Fibroblast of the aortic adventitia (primary cell): ENCODE results near the gene RLF. TPM values are rescaled to one million over a fixed set of nuclear protein-coding genes. Genes with fewer than 3 reads are reported as not detected.

ENCODE experiments used
- DNase-seq: peaks from one replicate; pipeline ENCODE4 v3.0.0-alpha.2; 2010; ENCODE audit warnings: low read depth
- H3K4me3 ChIP-seq: 2 replicates; pipeline ENCODE4 v1.5.1; 2011; ENCODE audit warnings: low read depth, mild to moderate bottlenecking, control low read depth, low read length, moderate library complexity
- total RNA-seq: library from RNA; depleted of rRNA; stranded (reverse); fragments of >200 nt; gene quantifications from 2 replicates; pipeline ENCODE4 v1.2.3, GENCODE V29; 2012; ENCODE audit warnings: low replicate concordance
- TF ChIP-seq, protein P1 (sequence below): IDR thresholded peaks from 2 replicates; pipeline ENCODE4 v1.5.1; 2011; ENCODE audit warnings: mild to moderate bottlenecking, low read length, control low read depth, inconsistent platforms; ENCODE audit not compliant: insufficient read depth

The RLF gene
- total RNA-seq, 1 donor = 21.9 TPM

DNA sequence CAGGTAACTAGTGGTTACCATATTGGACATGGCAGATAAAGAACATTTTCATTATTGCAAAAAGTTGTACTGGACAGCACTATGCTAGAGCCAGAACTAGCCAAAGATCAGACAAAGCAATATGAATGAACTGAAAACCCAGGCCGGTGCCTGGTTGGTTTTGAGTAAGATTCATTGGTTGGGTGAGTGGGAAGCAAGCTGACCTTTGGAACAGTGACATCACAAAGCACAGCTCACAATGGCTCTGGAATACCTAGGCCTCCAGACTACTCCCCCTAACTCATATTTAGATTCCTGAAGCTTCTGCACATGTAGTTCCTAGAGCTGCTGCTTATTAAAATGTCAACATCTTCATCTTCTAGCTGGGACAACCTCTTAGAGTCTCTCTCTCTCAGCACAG is 86.5 kb downstream of the RLF start, which contains the start of gene TMCO2:
Gene TMCO2, plus strand, starts transcription at position 283 of the 400 bp plus-strand sequence. Its CDS starts 57 bp downstream, at position 340.
- DNase-seq = no peak
- H3K4me3 ChIP-seq = no peak within 1 kb of the TSS
- TF ChIP-seq, protein P1, sequence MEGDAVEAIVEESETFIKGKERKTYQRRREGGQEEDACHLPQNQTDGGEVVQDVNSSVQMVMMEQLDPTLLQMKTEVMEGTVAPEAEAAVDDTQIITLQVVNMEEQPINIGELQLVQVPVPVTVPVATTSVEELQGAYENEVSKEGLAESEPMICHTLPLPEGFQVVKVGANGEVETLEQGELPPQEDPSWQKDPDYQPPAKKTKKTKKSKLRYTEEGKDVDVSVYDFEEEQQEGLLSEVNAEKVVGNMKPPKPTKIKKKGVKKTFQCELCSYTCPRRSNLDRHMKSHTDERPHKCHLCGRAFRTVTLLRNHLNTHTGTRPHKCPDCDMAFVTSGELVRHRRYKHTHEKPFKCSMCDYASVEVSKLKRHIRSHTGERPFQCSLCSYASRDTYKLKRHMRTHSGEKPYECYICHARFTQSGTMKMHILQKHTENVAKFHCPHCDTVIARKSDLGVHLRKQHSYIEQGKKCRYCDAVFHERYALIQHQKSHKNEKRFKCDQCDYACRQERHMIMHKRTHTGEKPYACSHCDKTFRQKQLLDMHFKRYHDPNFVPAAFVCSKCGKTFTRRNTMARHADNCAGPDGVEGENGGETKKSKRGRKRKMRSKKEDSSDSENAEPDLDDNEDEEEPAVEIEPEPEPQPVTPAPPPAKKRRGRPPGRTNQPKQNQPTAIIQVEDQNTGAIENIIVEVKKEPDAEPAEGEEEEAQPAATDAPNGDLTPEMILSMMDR = no peak

DNA sequence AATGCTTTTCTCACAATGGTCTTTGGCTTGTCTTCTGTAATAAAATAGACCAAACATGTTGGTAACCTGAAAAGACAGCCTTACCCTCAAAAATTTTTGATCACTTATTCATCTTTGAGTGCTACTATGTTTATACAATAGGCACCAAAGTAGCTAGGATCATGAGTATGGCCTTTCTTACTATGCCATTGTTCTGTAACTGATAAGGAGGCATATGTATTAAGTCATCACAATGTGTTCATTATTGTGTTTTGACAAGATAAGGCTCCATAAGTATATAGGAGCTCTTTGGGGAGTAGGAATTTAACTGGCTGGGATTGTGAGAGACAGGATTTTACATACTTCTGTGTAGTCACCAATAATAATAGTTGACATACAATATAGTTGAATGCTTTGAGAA is 87.2 kb downstream of the RLF start:
- no peak overlapping the region for H3K4me3 ChIP-seq
- peak; percentile 70 for DNase-seq
- TF ChIP-seq, protein P1 = no peak

DNA sequence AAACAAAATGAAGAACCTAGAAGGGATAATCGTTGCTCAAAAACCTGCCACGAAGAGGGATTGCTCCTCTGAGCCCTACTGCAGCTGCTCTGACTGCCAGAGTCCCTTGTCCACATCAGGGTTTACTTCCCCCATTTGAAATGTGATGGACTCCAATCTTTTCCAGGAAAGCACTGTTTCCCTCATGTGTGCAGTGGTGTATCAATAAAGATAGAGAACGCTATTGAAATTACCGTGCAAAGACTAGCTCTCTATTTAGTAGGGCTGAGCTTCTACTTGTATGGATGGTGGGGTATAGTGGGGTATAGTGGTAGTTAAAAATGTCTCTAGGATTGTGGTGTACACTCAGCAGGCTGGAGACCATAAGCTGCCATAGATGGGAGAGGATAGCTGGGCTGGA is 90.3 kb downstream of the RLF start:
- no peak for DNase-seq
- TF ChIP-seq, protein P1 = no peak
- H3K4me3 ChIP-seq = no peak overlapping the region

DNA sequence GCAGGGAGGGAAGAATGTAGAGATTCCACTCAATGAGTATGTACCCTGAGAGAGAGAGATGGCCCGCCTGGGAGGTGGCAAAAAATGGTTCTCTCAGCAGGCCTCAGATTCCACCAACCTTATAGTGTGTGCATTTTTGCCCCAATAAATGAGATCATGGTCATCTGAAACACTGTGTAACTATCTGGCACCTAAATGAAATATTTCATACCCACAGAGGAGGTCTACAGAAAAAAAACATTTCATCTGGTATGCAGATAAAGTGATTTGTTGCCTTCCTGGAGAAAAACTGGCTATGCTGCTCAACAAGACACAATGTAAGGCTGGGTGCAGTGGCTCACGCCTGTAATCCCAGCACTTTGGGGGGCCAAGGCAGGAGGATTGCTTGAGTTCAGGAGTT is 91.4 kb downstream of the RLF start:
- peak; percentile 43 for DNase-seq
- H3K4me3 ChIP-seq = no peak overlapping the region

DNA sequence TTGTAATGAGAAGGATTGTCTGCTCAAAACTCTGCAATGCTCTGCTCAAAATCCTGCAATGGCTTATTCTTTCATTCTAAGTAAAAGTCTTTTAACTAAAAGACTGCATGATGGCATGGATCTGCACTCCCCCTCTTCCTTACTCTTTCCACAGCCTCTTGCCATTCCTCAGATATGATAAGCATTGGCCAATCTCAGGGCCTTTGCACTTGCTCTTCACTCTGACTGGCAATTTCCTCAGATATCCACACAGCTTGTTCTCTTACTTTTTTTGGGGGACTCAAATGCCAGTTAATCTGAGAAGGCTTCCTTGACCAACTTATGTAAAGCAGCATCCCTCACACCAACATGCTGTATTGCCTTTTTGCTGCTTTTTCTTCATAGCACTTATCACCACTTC is 94.0 kb downstream of the RLF start:
- H3K4me3 ChIP-seq = no peak overlapping the region
- DNase-seq = no peak
- TF ChIP-seq, protein P1 = no peak

More for the DNA sequence above, 91.4 kb downstream of the RLF start:
- TF ChIP-seq, protein P1 = no peak

DNA sequence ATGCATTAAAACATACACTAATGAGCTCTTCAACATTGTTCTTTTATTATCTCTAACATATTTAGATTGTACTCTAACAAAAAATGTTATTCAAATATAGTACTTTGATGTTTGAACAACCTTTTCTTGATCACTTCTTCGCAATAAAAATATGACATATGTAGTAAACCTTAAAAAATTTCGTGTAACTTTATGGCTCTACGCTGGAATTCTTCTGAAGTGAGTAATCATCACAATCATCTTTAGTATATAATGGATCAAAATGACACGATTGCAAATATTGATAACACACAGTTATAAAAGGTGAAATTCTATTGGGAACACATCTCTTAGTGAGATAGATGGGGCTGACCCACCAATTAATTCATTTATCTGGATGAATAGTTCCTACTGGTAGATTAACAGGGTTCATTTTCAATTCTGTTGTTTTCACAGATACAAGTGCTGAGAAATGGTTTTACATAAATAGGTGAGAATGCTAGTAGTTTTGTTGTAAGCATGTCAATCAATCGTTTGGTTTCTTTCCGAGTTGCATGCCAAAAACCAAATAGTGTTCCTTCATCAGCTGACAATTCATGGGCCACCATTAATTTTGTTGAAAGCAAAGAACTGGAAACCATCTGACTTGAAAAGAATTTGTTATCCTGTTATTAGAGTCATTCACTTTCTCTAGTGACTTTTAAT is 95.4 kb downstream of the RLF start:
- peak overlapping the region; percentile 82 for H3K4me3 ChIP-seq
- TF ChIP-seq, protein P1 = no peak
- no peak for DNase-seq

DNA sequence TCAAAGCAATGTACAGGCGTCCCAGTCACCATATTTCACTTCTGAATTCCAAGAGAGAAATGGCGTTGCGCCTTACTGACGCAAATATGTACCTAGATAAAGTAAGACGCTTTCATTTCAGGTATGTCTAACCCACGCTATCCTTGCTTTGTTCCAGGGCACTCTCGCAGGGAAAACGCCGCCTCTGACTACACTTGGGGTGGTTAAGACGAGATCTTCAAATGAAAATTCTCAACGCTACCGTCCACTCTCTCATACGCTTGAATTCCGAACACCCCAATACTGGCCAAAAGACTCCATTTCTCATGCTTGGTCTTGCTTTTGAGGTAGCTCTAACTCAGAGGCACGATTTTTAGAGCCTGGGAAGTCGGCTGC is 96.1 kb downstream of the RLF start:
- TF ChIP-seq, protein P1 = no peak
- H3K4me3 ChIP-seq = peak overlapping the region; percentile 82
- no peak for DNase-seq
